22Rv1 (cell line): ENCODE measurements around the gene ZNF730.
"Not testable (repeated sequence)": the region's sequence is repeated elsewhere in the genome, so short reads cannot be mapped to it uniquely, and the experiment has no call there.

Experiments used
- ZFX ChIP-seq: fragments of 450-650 bp; IDR thresholded peaks from 2 replicates; pipeline ENCODE4 v1.6.1; 2017; ENCODE audit warnings: antibody characterized with exemption, borderline replicate concordance
- TF ChIP-seq, protein P1 (sequence below): fragments of 450-650 bp; IDR thresholded peaks from 2 replicates; pipeline ENCODE4 v1.5.1; 2017; ENCODE audit warnings: mild to moderate bottlenecking

DNA sequence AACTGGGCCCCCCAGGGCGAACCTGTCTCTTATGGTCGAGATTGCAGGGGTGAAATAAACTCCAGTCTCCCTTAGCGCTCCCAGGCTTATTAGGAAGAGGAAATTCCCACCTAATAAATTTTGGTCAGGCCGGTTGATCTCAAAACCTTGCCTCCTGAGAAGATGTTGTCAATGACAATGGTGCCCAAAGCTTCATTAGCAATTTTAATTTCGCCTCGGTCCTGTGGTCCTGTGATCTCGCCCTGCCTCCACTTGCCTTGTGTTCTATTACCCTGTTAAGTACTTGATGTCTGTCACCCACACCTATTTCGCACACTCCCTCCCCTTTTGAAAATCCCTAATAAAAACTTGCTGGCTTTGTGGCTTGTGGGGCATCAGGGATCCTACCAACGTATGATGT, 51.5 kb downstream of the ZNF730 start:
- TF ChIP-seq, protein P1, sequence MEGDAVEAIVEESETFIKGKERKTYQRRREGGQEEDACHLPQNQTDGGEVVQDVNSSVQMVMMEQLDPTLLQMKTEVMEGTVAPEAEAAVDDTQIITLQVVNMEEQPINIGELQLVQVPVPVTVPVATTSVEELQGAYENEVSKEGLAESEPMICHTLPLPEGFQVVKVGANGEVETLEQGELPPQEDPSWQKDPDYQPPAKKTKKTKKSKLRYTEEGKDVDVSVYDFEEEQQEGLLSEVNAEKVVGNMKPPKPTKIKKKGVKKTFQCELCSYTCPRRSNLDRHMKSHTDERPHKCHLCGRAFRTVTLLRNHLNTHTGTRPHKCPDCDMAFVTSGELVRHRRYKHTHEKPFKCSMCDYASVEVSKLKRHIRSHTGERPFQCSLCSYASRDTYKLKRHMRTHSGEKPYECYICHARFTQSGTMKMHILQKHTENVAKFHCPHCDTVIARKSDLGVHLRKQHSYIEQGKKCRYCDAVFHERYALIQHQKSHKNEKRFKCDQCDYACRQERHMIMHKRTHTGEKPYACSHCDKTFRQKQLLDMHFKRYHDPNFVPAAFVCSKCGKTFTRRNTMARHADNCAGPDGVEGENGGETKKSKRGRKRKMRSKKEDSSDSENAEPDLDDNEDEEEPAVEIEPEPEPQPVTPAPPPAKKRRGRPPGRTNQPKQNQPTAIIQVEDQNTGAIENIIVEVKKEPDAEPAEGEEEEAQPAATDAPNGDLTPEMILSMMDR, result not testable (repeated sequence)
- TF ChIP-seq ZFX, result not testable (repeated sequence)
